Measurements from ENCODE around the gene ZBTB20. TPM values are rescaled to one million over a fixed set of nuclear protein-coding genes. Genes with fewer than 3 reads are reported as not detected.

ZBTB20 gene
- total RNA-seq, 1 donor from 2014 or later: 91.2 TPM

- ChIA-PET POLR2A (no interaction called here), CTCF (no interaction called here)
- intact Hi-C loops (cut with micrococcal nuclease): no loop called here
- peaks cover 6% of the 10 kb centered on the region for H3K36me3 Mint-ChIP-seq (ENCODE audit: low read depth)
- no peak for TF ChIP-seq CTCF (IDR thresholded peaks at IDR 0.05)
- no peak overlapping the region for H3K4me3 Mint-ChIP-seq
- H3K4me1 Mint-ChIP-seq: no peaks in the 10 kb centered on the region
- DNase-seq (no peak), ATAC-seq (ENCODE audit: low read depth) (no peak)
- no peaks in the 10 kb centered on the region for H3K9me3 Mint-ChIP-seq
- H3K27me3 Mint-ChIP-seq: no peaks in the 10 kb centered on the region
- no peak overlapping the region for H3K27ac Mint-ChIP-seq
Observed at GRCh38 chr3:114674036-114674435, 473.1 kb downstream of the ZBTB20 start.

- peaks cover 6% of the 10 kb centered on the region for H3K36me3 Mint-ChIP-seq (ENCODE audit: low read depth)
- H3K4me3 Mint-ChIP-seq: no peak overlapping the region
- intact Hi-C loops (cut with micrococcal nuclease): no loop called here
- POLR2A ChIA-PET: no interaction called here
- no peaks in the 10 kb centered on the region for H3K27me3 Mint-ChIP-seq
- ATAC-seq (ENCODE audit: low read depth) (no peak), DNase-seq (no peak)
- no peak overlapping the region for H3K27ac Mint-ChIP-seq
- CTCF ChIA-PET: no interaction called here
- no peaks in the 10 kb centered on the region for H3K9me3 Mint-ChIP-seq
- H3K4me1 Mint-ChIP-seq: no peaks in the 10 kb centered on the region
- TF ChIP-seq CTCF (IDR thresholded peaks at IDR 0.05): no peak
Observed at GRCh38 chr3:114673481-114673880, 473.6 kb downstream of the ZBTB20 start.

- POLR2A ChIA-PET: no interaction called here
- TF ChIP-seq CTCF (IDR thresholded peaks at IDR 0.05): no peak
- intact Hi-C loops (cut with micrococcal nuclease): no loop called here
- Mint-ChIP-seq H3K27ac (no peak overlapping the region), H3K27me3 (no peaks in the 10 kb centered on the region), H3K4me1 (no peaks in the 10 kb centered on the region), H3K4me3 (no peak overlapping the region), H3K9me3 (no peaks in the 10 kb centered on the region), H3K36me3 (ENCODE audit: low read depth) (peaks cover 6% of the 10 kb centered on the region)
- ATAC-seq (ENCODE audit: low read depth) (no peak), DNase-seq (no peak)
- CTCF ChIA-PET: no interaction called here
Observed at GRCh38 chr3:114672692-114673447, 474.2 kb downstream of the ZBTB20 start.

GRCh38 chr3:114671741-114672510 lies 475.2 kb downstream of the ZBTB20 start:
- Mint-ChIP-seq H3K4me1 (peaks cover under 1% of the 10 kb centered on the region), H3K36me3 (ENCODE audit: low read depth) (peaks cover 6% of the 10 kb centered on the region), H3K4me3 (no peak overlapping the region), H3K27me3 (no peaks in the 10 kb centered on the region), H3K9me3 (no peaks in the 10 kb centered on the region), H3K27ac (no peak overlapping the region)
- ChIA-PET POLR2A (no interaction called here), CTCF (no interaction called here)
- ATAC-seq (ENCODE audit: low read depth): no peak
- TF ChIP-seq CTCF (IDR thresholded peaks at IDR 0.05): no peak
- intact Hi-C loops (cut with micrococcal nuclease): loop anchor here (2.0 kb wide), 1 partner anchor 15 kb away; no protein-coding TSS in a partner anchor
- DNase-seq: no peak

GRCh38 chr3:114669614-114670013 lies 477.5 kb downstream of the ZBTB20 start:
- Mint-ChIP-seq H3K9me3 (peaks cover 1% of the 10 kb centered on the region), H3K36me3 (ENCODE audit: low read depth) (peaks cover 17% of the 10 kb centered on the region), H3K4me3 (no peak overlapping the region), H3K27ac (no peak overlapping the region), H3K27me3 (no peaks in the 10 kb centered on the region), H3K4me1 (peaks cover 4% of the 10 kb centered on the region)
- TF ChIP-seq CTCF (IDR thresholded peaks at IDR 0.05): no peak
- ChIA-PET POLR2A (no interaction called here), CTCF (no interaction called here)
- no peak for DNase-seq
- intact Hi-C loops (cut with micrococcal nuclease): loop anchor here (2.0 kb wide), 1 partner anchor 13 kb away; no protein-coding TSS in a partner anchor
- ATAC-seq (ENCODE audit: low read depth): no peak
